ENCODE data around the gene TBC1D20.

Gene TBC1D20

DNA sequence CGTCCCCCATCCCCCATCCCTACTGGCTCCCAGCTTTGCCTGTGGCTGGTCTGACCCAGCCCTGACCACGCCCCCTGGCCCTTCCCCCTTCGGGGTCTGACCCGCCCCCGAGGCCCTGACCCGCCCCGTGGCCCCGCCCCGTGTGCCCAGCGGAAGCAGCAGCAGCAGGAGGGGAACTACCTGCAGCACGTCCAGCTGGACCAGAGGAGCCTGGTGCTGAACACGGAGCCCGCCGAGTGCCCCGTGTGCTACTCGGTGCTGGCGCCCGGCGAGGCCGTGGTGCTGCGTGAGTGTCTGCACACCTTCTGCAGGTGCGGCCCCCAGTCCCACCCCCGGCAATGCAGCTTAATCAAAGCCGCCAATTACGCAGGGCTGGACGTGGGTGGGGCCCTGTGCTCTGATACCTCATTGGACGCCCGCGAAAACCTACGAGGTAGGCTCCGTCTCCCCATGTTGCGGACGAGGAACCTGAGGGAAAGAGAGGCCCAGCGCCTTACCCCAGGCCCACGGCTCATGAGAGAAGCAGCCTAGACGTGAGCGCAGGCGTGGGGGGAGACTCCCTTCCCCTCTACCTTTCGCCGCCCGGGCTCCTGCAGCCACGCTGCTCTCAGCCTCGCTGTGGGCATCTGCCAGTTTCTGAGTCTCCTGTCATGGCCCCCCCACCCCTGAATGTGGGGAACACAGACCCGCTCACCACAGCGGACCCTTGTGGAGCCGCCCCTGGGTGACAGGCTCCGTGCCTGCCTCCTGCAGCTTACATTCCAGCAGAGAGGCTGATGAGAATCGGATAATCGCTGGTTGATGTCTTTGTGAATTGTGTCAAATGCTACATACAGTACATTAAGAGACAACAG is 41.4 kb downstream of the TBC1D20 start:
- H3K4me3 ChIP-seq (ENCODE audit: low read depth, low read length) = no peak overlapping the region

DNA sequence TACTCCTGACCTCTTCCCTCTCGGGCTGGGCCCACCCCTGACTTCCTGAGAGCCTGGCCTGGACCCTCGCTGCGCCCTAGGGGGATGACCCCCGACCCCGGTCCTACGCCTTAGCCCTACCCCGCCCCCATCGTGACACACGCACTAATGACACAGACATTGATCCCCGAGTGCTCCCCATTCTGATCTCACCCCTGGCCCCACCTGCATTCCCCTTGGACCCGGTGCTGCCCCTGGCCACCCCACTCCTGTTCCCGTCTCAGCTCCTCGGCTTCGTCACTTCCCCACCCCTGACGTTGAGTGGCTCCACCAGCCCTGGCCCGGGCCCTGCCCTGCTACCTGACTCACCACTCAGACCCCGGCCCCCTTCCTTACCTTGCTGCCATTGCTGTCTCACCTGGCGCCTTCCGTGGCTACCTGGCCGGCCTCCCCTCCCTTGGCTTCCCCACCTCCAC is 42.1 kb downstream of the TBC1D20 start:
- no peak overlapping the region for H3K4me3 ChIP-seq (ENCODE audit: low read depth, low read length)

DNA sequence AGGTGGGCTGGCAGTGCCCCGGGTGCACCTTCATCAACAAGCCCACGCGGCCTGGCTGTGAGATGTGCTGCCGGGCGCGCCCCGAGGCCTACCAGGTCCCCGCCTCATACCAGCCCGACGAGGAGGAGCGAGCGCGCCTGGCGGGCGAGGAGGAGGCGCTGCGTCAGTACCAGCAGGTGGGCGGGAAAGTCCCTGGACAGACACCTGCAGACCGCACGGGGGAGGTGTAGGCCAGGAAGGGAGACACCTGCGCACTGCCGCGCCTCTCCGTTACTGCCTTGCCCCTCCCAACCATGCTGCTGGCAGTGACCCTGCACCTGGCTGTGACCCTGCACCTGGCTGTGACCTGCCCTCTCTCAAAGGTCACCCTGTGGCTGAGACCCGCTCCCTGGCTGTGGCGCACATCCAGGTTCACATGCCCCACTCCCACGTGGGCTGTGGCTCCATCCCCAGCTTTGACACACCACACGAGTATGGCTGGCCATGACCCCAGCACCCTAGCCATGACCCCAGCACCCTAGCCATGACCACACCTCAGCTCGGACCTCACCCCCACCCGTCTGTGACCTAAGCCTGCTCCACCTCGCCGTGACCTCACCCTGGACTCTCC is 42.7 kb downstream of the TBC1D20 start:
- H3K4me3 ChIP-seq (ENCODE audit: low read depth, low read length) = no peak overlapping the region

DNA sequence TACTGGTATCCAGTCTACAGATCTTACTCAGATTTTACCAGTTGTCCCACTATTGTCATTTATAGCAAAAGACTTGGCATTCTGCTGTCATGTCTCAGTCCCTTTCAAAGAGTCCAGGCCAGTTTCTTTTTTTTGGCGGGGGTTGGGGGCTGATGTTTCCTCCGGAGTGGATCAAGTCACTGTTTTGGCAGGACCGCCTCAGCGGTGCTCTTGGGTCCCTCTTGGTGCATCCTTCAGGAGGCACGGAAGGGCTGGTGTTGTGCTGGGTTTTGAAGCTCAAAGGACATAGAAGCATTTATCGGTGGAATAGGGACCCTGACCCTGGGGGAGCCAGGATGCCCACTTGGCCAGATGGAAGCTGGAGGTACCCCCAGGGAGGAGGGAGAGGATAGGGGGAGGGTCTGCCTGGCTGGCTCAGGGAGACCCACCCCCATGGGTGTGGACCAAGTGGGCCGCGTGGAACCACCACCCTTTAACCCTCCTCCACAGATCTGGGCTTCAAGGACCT is 43.4 kb downstream of the TBC1D20 start:
- no peak overlapping the region for H3K4me3 ChIP-seq (ENCODE audit: low read depth, low read length)

DNA sequence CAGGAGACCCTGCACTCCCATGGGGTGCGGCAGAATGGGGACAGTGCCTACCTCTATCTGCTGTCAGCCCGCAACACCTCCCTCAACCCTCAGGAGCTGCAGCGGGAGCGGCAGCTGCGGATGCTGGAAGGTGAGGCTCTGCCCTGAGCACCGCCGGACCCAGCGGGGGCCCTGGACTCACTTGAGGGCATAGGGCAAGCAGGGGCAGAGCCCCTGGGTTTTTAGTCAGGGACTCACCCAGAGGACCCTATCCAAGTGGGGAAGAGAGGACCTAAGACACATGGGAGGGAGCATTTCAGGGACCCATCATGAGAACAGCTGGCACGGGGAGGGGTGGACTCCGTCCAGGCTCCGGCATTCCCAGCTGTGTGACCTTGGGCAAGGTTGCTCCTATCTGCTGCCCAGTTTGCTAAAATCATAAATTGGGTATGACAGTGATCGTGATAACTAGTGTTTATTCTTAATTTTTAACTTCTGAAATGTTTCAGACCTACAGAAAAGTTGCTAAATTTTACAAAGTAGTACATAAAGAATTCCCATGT is 44.5 kb downstream of the TBC1D20 start:
- H3K4me3 ChIP-seq (ENCODE audit: low read depth, low read length) = no peak overlapping the region

DNA sequence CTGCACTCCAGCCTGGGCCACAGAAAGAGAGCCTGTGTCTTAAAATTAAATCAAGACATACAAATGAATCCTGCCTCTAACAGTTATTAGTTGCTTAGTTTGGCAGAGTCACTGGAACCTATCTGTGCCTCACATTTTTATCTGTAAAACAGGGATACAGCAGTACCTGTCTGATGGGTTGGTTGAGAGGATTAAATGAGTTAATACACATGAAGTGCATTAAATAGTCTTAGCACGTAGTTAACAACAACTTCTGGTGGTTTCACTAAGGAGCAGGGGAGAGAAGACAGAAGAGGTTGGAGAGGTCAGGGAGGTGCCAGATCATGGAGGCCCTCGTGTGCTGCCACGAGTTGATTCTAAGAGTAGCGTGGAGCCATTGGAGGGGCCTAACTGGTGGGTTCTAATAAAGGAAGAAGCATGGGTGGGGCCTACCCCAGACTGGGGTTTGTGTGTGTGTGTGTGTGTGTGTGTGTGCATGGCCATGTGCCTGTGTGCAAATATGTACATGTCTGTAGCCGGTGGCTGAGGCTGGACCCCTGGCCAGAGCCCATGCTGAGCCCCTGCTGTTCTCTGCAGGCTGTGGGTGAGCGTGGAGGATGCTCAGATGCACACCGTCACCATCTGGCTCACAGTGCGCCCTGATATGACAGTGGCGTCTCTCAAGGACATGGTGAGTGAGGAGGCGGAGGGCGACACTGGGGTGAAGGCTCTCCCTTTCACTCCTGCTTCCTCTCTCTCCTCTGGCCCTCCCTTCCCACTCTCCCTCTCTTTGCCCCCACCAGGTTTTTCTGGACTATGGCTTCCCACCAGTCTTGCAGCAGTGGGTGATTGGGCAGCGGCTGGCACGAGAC is 45.2 kb downstream of the TBC1D20 start:
- no peak overlapping the region for H3K4me3 ChIP-seq (ENCODE audit: low read depth, low read length)

DNA sequence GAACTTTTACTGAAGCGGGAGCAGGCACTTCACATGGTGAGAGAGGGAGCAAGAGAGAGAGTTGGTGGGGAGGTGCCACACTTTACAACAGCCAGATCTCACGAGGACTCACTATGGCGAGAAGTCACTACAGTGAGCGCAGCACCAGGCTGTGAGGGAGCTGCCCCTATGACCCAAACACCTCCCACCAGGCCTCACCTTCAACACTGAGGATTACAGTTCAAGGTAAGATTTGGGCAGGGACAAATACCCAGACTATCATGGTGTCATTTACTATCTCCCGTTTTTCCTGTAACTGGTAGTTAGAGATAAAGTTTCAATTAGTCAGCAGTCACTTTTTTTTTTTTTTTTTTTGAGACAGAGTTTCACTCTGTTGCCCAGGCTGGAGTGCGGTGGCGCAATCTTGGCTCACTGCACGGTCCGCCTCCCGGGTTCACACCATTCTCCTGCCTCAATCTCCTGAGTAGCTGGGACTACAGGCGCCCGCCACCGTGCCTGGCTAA is 46.5 kb downstream of the TBC1D20 start:
- no peak overlapping the region for H3K4me3 ChIP-seq (ENCODE audit: low read depth, low read length)

DNA sequence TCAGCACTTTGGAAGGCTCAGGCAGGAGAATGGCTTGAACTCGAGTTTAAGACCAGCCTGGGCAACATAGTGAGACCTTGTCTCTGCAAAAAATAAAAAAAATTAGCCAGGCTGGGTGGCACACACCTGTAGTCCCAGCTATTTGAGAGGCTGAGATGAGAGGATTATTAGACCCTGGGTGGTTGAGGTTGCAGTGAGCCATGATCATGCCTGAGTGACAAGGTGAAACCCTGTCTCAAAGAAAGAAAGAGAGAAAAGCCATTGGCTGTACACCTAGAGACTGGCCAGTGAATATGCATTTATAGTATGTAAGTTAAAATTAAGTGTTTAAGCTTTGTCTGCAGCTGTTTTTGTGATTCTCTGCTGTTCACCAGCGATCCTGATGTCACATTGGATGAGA is 48.2 kb downstream of the TBC1D20 start:
- no peak overlapping the region for H3K4me3 ChIP-seq (ENCODE audit: low read depth, low read length)

DNA sequence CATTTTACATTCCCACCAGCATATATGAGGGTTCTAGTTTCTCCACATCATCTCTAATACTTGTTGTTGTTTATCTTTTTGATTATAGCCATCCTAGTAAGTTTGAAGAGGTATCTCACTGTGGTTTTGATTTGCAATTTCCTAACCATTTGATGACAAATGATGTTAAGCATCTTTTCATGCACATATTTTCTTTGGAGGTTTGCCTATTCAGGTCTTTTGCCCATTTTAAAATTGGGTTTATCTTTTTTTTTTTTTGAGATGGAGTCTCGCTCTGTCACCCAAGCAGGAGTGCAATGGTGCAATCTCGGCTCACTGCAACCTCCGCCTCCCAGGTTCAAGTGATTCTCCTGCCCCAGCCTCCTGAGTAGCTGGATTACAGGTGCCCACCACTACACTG is 50.3 kb downstream of the TBC1D20 start:
- no peak overlapping the region for H3K4me3 ChIP-seq (ENCODE audit: low read depth, low read length)

DNA sequence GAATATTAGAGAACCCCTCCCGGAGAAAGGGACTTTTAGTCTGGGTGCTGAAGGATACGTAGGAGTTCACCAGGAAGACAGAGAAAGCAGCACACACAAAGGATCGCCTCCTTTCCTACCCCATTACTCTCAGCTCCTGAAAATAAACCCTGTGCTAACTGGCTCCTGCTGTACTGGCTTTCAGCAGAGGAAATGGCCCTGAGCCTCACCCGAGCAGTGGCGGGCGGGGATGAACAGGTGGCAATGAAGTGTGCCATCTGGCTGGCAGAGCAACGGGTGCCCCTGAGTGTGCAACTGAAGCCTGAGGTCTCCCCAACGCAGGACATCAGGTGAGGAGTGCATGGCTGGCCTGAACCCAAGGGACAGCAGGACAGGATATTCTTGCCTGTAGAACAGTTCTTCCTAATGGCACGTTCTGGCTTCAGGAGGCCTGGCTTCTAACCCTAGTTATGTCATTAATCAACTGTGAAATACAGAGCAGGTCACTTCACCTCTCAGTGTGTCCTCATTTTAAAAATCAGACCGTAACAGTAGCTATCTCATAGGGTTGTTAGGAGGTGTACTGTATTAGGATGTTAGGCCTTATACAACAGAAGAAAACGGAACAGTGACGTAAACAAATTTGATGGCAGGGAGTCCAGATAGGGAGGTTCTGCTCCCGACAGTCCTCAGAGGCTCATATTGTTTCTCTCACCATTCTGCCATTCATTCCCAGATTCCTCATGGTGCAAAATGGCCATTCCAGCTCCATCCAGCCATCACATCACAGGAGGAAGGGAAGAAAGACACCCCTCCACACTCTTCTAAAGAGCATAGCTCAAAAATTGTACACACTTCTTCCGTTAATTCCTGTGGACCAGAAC is 52.4 kb downstream of the TBC1D20 start:
- H3K4me3 ChIP-seq (ENCODE audit: low read depth, low read length) = no peak overlapping the region

DNA sequence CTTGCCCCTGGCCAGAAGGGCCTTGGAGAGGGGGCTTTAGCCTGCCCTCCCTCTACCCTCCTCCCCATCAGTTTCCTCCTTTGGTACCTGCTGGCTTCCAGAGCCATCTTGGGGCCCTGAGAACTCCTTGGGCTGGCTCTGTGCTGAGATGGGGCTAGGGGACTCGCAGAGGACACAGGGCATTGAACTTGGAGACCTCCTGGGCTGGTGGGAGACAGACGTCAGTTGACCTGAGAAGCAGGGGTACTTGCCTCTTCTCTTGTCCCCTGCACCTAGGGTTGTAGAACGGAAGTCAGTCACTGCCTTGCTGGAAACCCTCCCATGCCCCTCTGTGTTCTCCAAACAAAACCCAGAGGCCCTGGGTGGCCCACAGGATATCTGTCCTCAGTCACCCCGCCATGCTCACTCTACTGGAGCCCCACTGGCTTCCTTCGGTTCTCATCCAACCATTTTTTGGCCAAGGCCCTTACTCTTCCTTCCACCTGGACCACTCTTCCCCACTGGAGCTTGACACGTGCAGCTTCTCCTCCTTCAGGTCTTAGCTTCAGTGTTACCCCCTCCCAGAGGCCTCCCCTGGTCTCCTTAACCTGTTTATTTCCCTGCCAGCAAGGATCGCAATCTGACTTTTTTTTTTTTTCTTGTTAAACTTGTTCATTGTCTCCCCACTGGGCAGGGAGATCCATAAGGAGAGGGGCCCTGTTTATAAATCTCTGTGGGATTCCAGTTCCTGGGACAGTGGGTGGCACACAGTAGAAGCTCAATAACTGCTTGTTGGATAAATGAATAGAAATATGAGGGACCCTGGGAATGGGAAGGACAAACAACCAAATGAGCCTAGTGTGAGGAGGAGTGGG is 53.3 kb downstream of the TBC1D20 start:
- H3K4me3 ChIP-seq (ENCODE audit: low read depth, low read length) = peak overlapping the region; percentile 94

DNA sequence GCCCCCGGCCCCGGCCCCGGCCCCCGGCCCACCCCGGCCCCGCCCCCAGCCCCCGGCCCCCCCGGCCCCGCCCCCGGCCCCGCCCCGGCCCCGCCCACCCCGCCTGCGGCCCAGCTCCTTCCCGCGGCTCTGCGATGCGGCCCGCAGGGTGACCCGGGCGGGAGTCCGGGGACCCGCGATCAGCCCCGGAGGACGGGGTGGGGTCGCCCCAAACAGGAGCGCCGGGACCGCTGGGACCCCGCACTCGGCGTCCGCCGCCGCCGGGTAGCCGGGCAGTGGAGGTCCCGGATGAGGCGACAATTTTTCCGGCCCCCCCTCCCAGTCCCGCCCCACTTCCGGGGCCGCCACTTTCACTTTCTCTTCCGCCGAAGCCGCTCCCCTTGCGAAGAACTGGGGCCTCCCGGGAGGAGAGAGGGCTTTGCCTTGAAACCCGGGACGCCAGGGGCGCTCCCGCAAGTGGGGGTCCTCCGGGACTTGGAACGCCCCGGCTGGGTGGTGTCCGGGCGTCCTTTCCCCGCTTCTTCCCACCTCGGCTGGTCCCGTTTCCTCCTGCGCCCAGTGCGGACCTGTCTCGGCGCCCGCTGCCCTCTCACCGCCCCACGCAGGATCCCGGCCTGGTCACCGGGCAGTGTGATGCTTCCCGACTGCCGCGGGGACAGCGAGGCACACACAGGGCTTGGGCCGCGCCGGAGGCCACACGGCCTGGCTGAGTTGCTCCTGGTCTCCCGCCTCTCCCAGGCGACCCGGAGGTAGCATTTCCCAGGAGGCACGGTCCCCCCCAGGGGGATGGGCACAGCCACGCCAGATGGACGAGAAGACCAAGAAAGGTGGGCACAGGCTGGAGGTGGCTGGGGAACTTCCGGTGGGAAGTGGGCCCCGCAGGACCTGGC is 54.1 kb downstream of the TBC1D20 start, which contains the start of gene RBCK1:
Gene RBCK1 (plus strand): TSS at position 347 of the 890 bp plus-strand sequence. CDS start 459 bp downstream, at position 806.
- peak within 1 kb of the TSS; percentile 94 for H3K4me3 ChIP-seq (ENCODE audit: low read depth, low read length)

DNA sequence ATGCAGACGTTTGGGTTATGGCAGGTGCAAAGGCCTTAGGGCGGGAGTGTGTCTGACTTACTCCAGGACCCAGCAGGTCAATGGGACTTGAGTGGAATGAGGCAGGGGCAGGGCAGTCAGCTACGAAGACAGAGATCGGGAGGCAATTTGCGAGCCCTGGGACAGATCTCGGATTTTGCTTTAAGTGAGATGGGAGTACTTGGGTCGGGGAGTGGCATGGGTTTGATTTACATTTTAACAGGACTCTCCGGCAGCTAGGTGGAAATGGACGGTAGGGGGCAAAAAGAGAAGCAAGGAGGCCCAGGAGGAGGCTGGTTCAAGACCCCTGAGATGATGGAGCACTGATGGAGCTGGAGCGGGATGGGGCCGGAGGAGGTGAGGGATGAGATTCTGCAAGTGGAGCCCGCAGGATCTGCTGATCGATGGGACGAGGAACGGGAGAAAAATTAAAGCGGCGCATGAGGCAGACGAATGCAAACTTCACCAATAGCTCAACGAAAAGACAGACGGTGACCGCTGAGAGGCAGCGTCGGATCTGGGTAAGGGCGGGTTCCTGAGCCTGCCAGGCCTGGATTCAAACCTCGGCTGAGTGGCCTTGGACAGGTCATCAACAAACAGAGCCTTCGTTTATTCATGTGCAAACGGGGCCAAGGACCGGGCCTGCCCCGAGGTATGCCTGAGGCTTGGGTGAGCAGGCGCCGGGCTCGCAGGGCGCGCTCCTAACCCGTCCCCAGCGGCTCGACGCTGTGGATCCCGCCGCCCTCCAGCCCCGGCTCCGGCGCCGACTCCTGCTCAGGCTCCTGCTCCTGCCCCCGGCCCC is 55.0 kb downstream of the TBC1D20 start:
- peak overlapping the region; percentile 47 for H3K4me3 ChIP-seq (ENCODE audit: low read depth, low read length)

DNA sequence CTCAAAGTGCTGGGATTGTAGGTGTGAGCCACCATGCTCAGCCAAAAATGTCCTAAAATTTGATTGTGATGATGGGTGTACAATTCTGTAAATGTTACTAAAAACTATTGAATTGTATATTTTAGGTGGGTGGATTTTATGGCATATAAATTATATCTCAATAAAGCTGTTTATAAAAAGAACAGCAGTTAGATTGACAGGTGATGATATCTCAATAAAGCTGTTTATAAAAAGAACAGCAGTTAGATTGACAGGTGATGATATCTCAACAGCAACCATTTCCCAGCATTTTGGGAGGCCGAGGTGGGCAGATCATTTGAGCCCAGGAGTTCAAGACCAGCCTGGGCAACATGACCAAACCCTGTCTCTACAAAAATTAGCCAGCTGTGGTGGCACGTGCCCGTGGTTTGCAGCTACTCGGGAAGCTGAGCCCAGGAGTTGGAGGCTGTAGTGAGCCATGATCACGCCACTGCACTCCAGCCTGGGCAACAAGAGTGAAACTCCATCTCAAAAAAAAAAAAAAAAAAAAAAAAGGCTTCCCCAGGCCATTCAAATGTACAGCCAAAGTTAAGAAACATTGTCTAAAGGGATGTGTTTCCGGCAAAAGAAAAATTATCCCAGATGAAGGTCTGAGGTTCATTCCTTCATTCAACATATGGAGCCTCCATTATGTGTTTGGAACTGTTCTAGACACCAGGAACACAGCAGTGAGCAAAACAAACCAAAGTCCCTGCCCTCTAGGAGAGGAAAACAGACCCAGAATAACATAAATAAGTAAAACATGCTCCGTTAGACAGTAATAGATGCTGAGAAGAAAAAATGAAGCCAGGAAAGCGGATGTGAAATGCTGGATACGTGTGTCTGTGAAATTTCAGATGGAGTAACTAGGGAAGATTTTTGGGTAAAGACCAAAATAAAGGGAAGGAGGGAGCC is 55.9 kb downstream of the TBC1D20 start:
- H3K4me3 ChIP-seq (ENCODE audit: low read depth, low read length) = peak overlapping the region; percentile 47

DNA sequence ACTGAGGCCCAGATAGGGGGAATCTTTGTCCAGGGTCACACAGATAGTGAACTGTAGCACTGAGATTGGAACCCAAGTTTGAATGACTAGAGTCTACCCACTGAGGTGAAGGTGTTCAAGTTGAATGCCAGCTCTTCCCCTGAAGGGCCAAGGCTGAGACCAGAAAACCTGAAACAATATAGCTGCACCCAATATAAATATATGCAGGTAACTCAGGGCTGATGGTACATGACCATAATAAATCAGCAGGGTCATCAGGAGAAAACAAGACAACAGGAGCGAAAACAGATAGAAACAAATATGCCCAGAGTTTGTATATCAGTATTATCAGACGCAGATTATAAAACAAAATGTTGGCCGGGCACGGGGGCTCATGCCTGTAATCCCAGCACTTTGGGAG is 58.2 kb downstream of the TBC1D20 start:
- no peak overlapping the region for H3K4me3 ChIP-seq (ENCODE audit: low read depth, low read length)

DNA sequence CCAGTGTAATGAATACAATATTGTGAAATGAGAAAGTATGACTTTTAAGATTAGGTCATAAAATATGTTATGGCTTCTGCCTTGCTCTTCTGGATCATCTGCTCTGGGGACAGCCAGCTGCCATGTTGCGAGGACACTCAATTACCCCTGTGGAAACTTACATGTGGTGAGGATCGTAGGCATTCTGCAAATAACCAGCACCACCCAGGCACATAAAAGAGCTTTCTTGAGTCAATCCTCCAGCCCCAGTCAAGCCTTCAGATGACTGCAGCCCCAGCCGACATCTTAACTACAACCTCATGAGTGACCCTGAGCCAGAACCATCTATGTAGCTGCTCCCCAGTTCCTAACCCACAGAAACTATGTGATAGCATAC is 58.8 kb downstream of the TBC1D20 start:
- H3K4me3 ChIP-seq (ENCODE audit: low read depth, low read length) = no peak overlapping the region

Data from iPS-11a (cell line).